Natural killer cell (primary cell): Measurements from ENCODE around the gene CALML5. TPM values are rescaled to one million over a fixed set of nuclear protein-coding genes. Genes with fewer than 3 reads are reported as not detected.

Experiments used
- ATAC-seq, 3 donors: fragments of 150-1000 bp in 2 of 3; fragments of 200-7000 bp in 1 of 3; cut with Tn5 transposase; 1 replicate in 1 of 3; 2 replicates in 2 of 3; pipeline ENCODE4 v1.10.0; 2021; ENCODE audit warnings: mild to moderate bottlenecking in 2 of 3, moderate library complexity in 2 of 3
- DNase-seq, 2 donors: peaks; one replicate each; pipeline versions ENCODE4 v3.0.0 to v3.0.0-alpha.2; 2013 to 2021; ENCODE audit warnings: mixed read lengths in 1 of 2
- H3K27ac ChIP-seq: one replicate; pipeline ENCODE4 v1.5.1; 2013; ENCODE audit warnings: mild to moderate bottlenecking, low read length
- H3K27me3 ChIP-seq: one replicate; pipeline ENCODE4 v1.6.1; 2013; ENCODE audit warnings: low read length; ENCODE audit not compliant: control insufficient read depth, insufficient read depth
- H3K36me3 ChIP-seq: one replicate; pipeline ENCODE4 v1.6.1; 2013; ENCODE audit warnings: low read length; ENCODE audit not compliant: control insufficient read depth, insufficient read depth
- H3K4me1 ChIP-seq: one replicate; pipeline ENCODE4 v1.6.1; 2013; ENCODE audit warnings: low read length; ENCODE audit not compliant: control insufficient read depth, insufficient read depth
- H3K4me3 ChIP-seq: one replicate; pipeline ENCODE4 v1.5.1; 2013; ENCODE audit warnings: low read length
- H3K9me3 ChIP-seq: one replicate; pipeline ENCODE4 v1.6.1; 2013; ENCODE audit warnings: low read length; ENCODE audit not compliant: control insufficient read depth, insufficient read depth
- H3K27ac Mint-ChIP-seq, 2 donors: one replicate each; pipeline ENCODE4 v1.8.0; 2022; ENCODE audit warnings: mild to moderate bottlenecking in 2 of 2, mixed read lengths in 2 of 2, moderate library complexity in 1 of 2
- H3K27me3 Mint-ChIP-seq, 2 donors: one replicate each; pipeline ENCODE4 v1.8.0; 2022; ENCODE audit warnings: low read depth in 2 of 2, mixed read lengths in 2 of 2
- H3K36me3 Mint-ChIP-seq: one replicate; pipeline ENCODE4 v1.8.0; 2022; ENCODE audit warnings: mixed read lengths
- H3K4me1 Mint-ChIP-seq, 2 donors: one replicate each; pipeline ENCODE4 v1.8.0; 2022; ENCODE audit warnings: mixed read lengths in 2 of 2
- H3K4me3 Mint-ChIP-seq: one replicate; pipeline ENCODE4 v1.8.0; 2022; ENCODE audit warnings: mild to moderate bottlenecking, moderate library complexity, mixed read lengths
- H3K9me3 Mint-ChIP-seq, 2 donors: one replicate each; pipeline ENCODE4 v1.8.0; 2022; ENCODE audit warnings: mixed read lengths in 2 of 2
- CTCF ChIP-seq: fragments of 200-600 bp; IDR thresholded peaks from one replicate; pipeline ENCODE4 v1.8.0; 2022; ENCODE audit warnings: antibody characterized with exemption
- WGBS: methylation state at CpG from one replicate; pipeline ENCODE4 v1.1.7; 2013; ENCODE audit warnings: missing lambda C conversion rate; ENCODE audit not compliant: insufficient coverage; 5-methylcytosine and 5-hydroxymethylcytosine counted together
- intact Hi-C: fragments of 100-400 bp; cut with micrococcal nuclease; formaldehyde crosslinking; loops from one replicate; pipeline ENCODE4 v1.14.2; 2022
- total RNA-seq, 4 donors: library from RNA; stranded (reverse); fragments of 120-200 nt in 1 of 4; gene quantifications; one replicate each; pipeline versions ENCODE4 v1.2.3 to v1.2.4, GENCODE V29; 2013 to 2022

CALML5 gene
- total RNA-seq, 3 donors from 2014 or later (not counting 1 experiment from before 2014, with no cell fraction given), result not detected

- no peak for ATAC-seq
- Histone ChIP-seq H3K9me3 (no peaks in the 10 kb centered on the region), H3K27me3 (no peaks in the 10 kb centered on the region), H3K4me1 (peaks cover 23% of the 10 kb centered on the region), H3K4me3 (no peak overlapping the region), H3K27ac (no peak overlapping the region), H3K36me3 (no peaks in the 10 kb centered on the region)
- peaks cover 0 to 2% of the 10 kb centered on the region in 2 donors for H3K9me3 Mint-ChIP-seq
- WGBS, result 92% methylated on average over 7 of the region's 7 CpGs
- H3K36me3 Mint-ChIP-seq, result no peaks in the 10 kb centered on the region
- no peak for TF ChIP-seq CTCF
- H3K4me3 Mint-ChIP-seq, result no peak overlapping the region
- no peak overlapping the region for H3K27ac Mint-ChIP-seq
- H3K27me3 Mint-ChIP-seq, result no peaks in the 10 kb centered on the region
- no peak for DNase-seq
- intact Hi-C loops, result no loop called here
- H3K4me1 Mint-ChIP-seq, result peaks cover 0 to 17% of the 10 kb centered on the region in 2 donors
These were observed 47.7 kb upstream of the CALML5 start for GRCh38 chr10:5546891-5547680.

GRCh38 chr10:5545778-5546710 is 46.7 kb upstream of the CALML5 start:
- H3K36me3 ChIP-seq, result no peaks in the 10 kb centered on the region
- Mint-ChIP-seq H3K4me1 (peaks cover 0 to 7% of the 10 kb centered on the region in 2 donors), H3K27ac (no peak overlapping the region), H3K4me3 (no peak overlapping the region), H3K36me3 (no peaks in the 10 kb centered on the region), H3K9me3 (peaks cover 2 to 4% of the 10 kb centered on the region in 2 donors), H3K27me3 (no peaks in the 10 kb centered on the region)
- no peak overlapping the region for H3K27ac ChIP-seq
- H3K4me3 ChIP-seq, result no peak overlapping the region
- 93% methylated on average over 23 of the region's 23 CpGs for WGBS
- no peaks in the 10 kb centered on the region for H3K9me3 ChIP-seq
- intact Hi-C loops, result no loop called here
- H3K4me1 ChIP-seq, result peaks cover 14% of the 10 kb centered on the region
- no peaks in the 10 kb centered on the region for H3K27me3 ChIP-seq
- ATAC-seq (no peak), DNase-seq (no peak)
- TF ChIP-seq CTCF, result no peak

GRCh38 chr10:5545426-5545777 is 46.0 kb upstream of the CALML5 start:
- Mint-ChIP-seq H3K36me3 (no peaks in the 10 kb centered on the region), H3K4me3 (no peak overlapping the region)
- WGBS, result 97% methylated on average over 2 of the region's 2 CpGs

More at GRCh38 chr10:5545426-5545777, 46.0 kb upstream of the CALML5 start:
- H3K27me3 Mint-ChIP-seq, result peaks cover 0 to 3% of the 10 kb centered on the region in 2 donors
- ATAC-seq (no peak), DNase-seq (no peak)
- H3K27me3 ChIP-seq, result no peaks in the 10 kb centered on the region
- intact Hi-C loops, result no loop called here
- H3K27ac ChIP-seq, result no peak overlapping the region
- H3K4me1 ChIP-seq, result peaks cover 14% of the 10 kb centered on the region
- H3K27ac Mint-ChIP-seq, result no peak overlapping the region
- H3K36me3 ChIP-seq, result no peaks in the 10 kb centered on the region
- no peak overlapping the region for H3K4me3 ChIP-seq
- peaks cover 2 to 4% of the 10 kb centered on the region in 2 donors for H3K9me3 Mint-ChIP-seq
- TF ChIP-seq CTCF, result no peak
- peaks cover 0 to under 1% of the 10 kb centered on the region in 2 donors for H3K4me1 Mint-ChIP-seq
- no peaks in the 10 kb centered on the region for H3K9me3 ChIP-seq
